ENCODE data around the gene PTGES. TPM values are rescaled to one million over a fixed set of nuclear protein-coding genes. Genes with fewer than 3 reads are reported as not detected.

Gene PTGES
- total and polyA plus RNA-seq, 10 of the 15 experiments (the other 5 are each of a cell fraction or from before 2014, with no cell fraction given) = 0.57 TPM; not detected in 9

DNA sequence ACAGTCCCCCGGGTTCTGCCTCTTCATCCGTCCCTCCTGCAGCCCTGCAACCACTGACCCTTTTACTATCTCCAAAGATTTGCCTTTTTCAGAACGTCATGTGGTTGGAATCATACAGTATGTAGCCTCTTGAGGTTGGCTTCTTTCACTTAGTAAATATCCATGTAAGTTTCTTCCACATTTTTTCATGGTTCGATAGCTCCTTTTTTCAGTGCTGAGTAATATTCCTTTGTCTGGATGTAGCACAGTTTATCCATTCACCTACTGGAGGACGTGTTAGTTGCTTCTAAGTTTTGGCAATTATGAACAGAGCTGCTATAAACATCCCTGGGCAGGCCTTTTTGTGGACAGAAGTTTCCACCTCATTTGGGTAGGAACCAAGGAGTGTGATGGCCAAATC lies 60.3 kb downstream of the PTGES start:
- ChIA-PET CTCF (no interaction called here), SMC1A (ENCODE audit: uncharacterized antibody, unreplicated experiment) (no interaction called here), RAD21 (ENCODE audit: unreplicated experiment) (no interaction called here), POLR2A (interaction anchor here (0.6 kb wide), 1 partner anchor 18 kb away, joined by 5 read pairs; no protein-coding TSS in a partner anchor)
- DNase-seq (ENCODE audit: low read depth, low spot score) (no peak), FAIRE-seq (no peak), ATAC-seq (no peak)
- Histone ChIP-seq H3K27ac (ENCODE audit: control insufficient read depth, insufficient read depth) (no peak overlapping the region), H4K20me1 (ENCODE audit: control insufficient read depth, insufficient read depth) (no peaks in the 10 kb centered on the region), H3K9ac (ENCODE audit: control insufficient read depth, insufficient read depth, low read length) (no peak overlapping the region), H2AFZ (ENCODE audit: control insufficient read depth, low read depth, low read length) (no peak overlapping the region), H3K27me3 (replicated peaks in 1 of 2; ENCODE audit: control insufficient read depth in 2 of 2, insufficient read depth in 2 of 2, low read length in 1 of 2) (peaks cover 0 to 7% of the 10 kb centered on the region in 2 experiments; a peak in 3 of 4 replicates), H3K4me1 (ENCODE audit: control insufficient read depth, insufficient read depth, low read length) (no peaks in the 10 kb centered on the region), H3K4me2 (ENCODE audit: control insufficient read depth, insufficient read depth) (no peak overlapping the region), H3K36me3 (ENCODE audit: control insufficient read depth in 2 of 2, insufficient read depth in 2 of 2, low read length in 1 of 2) (no peaks in the 10 kb centered on the region), H3K79me2 (ENCODE audit: control insufficient read depth, insufficient read depth, low read length) (no peaks in the 10 kb centered on the region), H3K4me3 (no peak overlapping the region), H3K9me3 (replicated peaks; ENCODE audit: control insufficient read depth, insufficient read depth, low read length) (no peaks in the 10 kb centered on the region)
- 51% methylated on average over 5 of the region's 5 CpGs for WGBS (ENCODE audit: insufficient coverage, insufficient replicate concordance, low lambda C conversion rate, missing lambda C conversion rate)
- intact Hi-C loops (cut with micrococcal nuclease; ENCODE audit: unreplicated experiment) (no loop called here), in situ Hi-C loops (cut with MboI) (no loop called here)
- BruUV-seq (replicated peaks) = no TSS peak
- TF ChIP-seq LARP7 (IDR thresholded peaks at IDR 0.05) (no peak), SKIL (IDR thresholded peaks at IDR 0.05; ENCODE audit: low read depth, poor library complexity, severe bottlenecking) (no peak), JUNB (IDR thresholded peaks at IDR 0.05) (no peak), NR2F1 (conservative IDR thresholded peaks at IDR 0.05) (no peak)
- TF ChIP-seq, protein P1, sequence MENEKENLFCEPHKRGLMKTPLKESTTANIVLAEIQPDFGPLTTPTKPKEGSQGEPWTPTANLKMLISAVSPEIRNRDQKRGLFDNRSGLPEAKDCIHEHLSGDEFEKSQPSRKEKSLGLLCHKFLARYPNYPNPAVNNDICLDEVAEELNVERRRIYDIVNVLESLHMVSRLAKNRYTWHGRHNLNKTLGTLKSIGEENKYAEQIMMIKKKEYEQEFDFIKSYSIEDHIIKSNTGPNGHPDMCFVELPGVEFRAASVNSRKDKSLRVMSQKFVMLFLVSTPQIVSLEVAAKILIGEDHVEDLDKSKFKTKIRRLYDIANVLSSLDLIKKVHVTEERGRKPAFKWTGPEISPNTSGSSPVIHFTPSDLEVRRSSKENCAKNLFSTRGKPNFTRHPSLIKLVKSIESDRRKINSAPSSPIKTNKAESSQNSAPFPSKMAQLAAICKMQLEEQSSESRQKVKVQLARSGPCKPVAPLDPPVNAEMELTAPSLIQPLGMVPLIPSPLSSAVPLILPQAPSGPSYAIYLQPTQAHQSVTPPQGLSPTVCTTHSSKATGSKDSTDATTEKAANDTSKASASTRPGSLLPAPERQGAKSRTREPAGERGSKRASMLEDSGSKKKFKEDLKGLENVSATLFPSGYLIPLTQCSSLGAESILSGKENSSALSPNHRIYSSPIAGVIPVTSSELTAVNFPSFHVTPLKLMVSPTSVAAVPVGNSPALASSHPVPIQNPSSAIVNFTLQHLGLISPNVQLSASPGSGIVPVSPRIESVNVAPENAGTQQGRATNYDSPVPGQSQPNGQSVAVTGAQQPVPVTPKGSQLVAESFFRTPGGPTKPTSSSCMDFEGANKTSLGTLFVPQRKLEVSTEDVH (IDR thresholded peaks at IDR 0.05; ENCODE audit: low read depth, partially characterized antibody) = no peak

Other genes starting within 250 kb of the PTGES start
Only the 7 nearest of the 8 such genes appear.
- 31.9 and 37.9 TPM in 2 replicates for gene NTMT1, start 126.9 kb downstream of the PTGES start, total RNA-seq (2014; rRNA removed)
- gene NTMT1, start 126.9 kb downstream of the PTGES start, total RNA-seq (2014; rRNA removed; fragmentation: Illumina TruSeq; extraction: Trizol) = 25.2 and 26.3 TPM in 2 replicates
- 37.7 and 40.7 TPM in 2 replicates for gene NTMT1, start 126.9 kb downstream of the PTGES start, total RNA-seq (2021)
- gene NTMT1, start 126.9 kb downstream of the PTGES start, polyA plus RNA-seq (2011; rRNA removed) = 26.9 and 47.1 TPM in 2 replicates
- 19.6 and 27.7 TPM in 2 replicates for gene NTMT1, start 126.9 kb downstream of the PTGES start, polyA plus RNA-seq (2014; fragmentation: Illumina TruSeq; extraction: Trizol)
- 10 to 100 TPM; 12.8 to 18.3 TPM for gene NTMT1, start 126.9 kb downstream of the PTGES start, polyA plus RNA-seq (2014; fragmentation: Nextera tagmentation; extraction: Ambion mirVana)
- 47.6 and 54.2 TPM in 2 replicates for gene NTMT1, start 126.9 kb downstream of the PTGES start, polyA plus RNA-seq (2014; rRNA removed)
- 10 to 100 TPM; 78.3 to 85.4 TPM for gene NTMT1, start 126.9 kb downstream of the PTGES start, polyA plus RNA-seq (2016; fragmentation: Nextera tagmentation; extraction: Ambion mirVana)
- 11.1 and 11.4 TPM in 2 replicates for gene ASB6, start 110.9 kb downstream of the PTGES start, total RNA-seq (2014; rRNA removed)
- 4.7 and 5.2 TPM in 2 replicates for gene ASB6, start 110.9 kb downstream of the PTGES start, total RNA-seq (2014; rRNA removed; fragmentation: Illumina TruSeq; extraction: Trizol)
- 15.1 and 15.2 TPM in 2 replicates for gene ASB6, start 110.9 kb downstream of the PTGES start, total RNA-seq (2021)
- 3.7 and 7.9 TPM in 2 replicates for gene ASB6, start 110.9 kb downstream of the PTGES start, polyA plus RNA-seq (2011; rRNA removed)
- gene ASB6, start 110.9 kb downstream of the PTGES start, polyA plus RNA-seq (2014; fragmentation: Illumina TruSeq; extraction: Trizol) = 3.6 and 8.3 TPM in 2 replicates
- gene ASB6, start 110.9 kb downstream of the PTGES start, polyA plus RNA-seq (2014; fragmentation: Nextera tagmentation; extraction: Ambion mirVana) = 1 to 10 TPM in 1 of 2 experiments, under 1 TPM in 1; 0.80 to 1.1 TPM
- 15.8 and 16.3 TPM in 2 replicates for gene ASB6, start 110.9 kb downstream of the PTGES start, polyA plus RNA-seq (2014; rRNA removed)
- 10 to 100 TPM; 15.8 to 18.2 TPM for gene ASB6, start 110.9 kb downstream of the PTGES start, polyA plus RNA-seq (2016; fragmentation: Nextera tagmentation; extraction: Ambion mirVana)
- gene PRRX2, start 87.4 kb downstream of the PTGES start, total RNA-seq (2014; rRNA removed) = not detected in 2 replicates
- gene PRRX2, start 87.4 kb downstream of the PTGES start, total RNA-seq (2014; rRNA removed; fragmentation: Illumina TruSeq; extraction: Trizol) = not detected in 2 replicates
- gene PRRX2, start 87.4 kb downstream of the PTGES start, total RNA-seq (2021) = not detected in 2 replicates
- not detected in 2 replicates for gene PRRX2, start 87.4 kb downstream of the PTGES start, polyA plus RNA-seq (2011; rRNA removed)
- gene PRRX2, start 87.4 kb downstream of the PTGES start, polyA plus RNA-seq (2014; fragmentation: Illumina TruSeq; extraction: Trizol) = not detected in 2 replicates
- gene PRRX2, start 87.4 kb downstream of the PTGES start, polyA plus RNA-seq (2014; fragmentation: Nextera tagmentation; extraction: Ambion mirVana) = not detected
- not detected in 2 replicates for gene PRRX2, start 87.4 kb downstream of the PTGES start, polyA plus RNA-seq (2014; rRNA removed)
- gene PRRX2, start 87.4 kb downstream of the PTGES start, polyA plus RNA-seq (2016; fragmentation: Nextera tagmentation; extraction: Ambion mirVana) = not detected
- gene TOR1B, start 50.1 kb upstream of the PTGES start, total RNA-seq (2014; rRNA removed) = 10.7 and 12.3 TPM in 2 replicates
- gene TOR1B, start 50.1 kb upstream of the PTGES start, total RNA-seq (2014; rRNA removed; fragmentation: Illumina TruSeq; extraction: Trizol) = 9.3 and 10.3 TPM in 2 replicates
- 11.3 and 11.6 TPM in 2 replicates for gene TOR1B, start 50.1 kb upstream of the PTGES start, total RNA-seq (2021)
- 17.5 and 18.8 TPM in 2 replicates for gene TOR1B, start 50.1 kb upstream of the PTGES start, polyA plus RNA-seq (2011; rRNA removed)
- 8.8 and 10.6 TPM in 2 replicates for gene TOR1B, start 50.1 kb upstream of the PTGES start, polyA plus RNA-seq (2014; fragmentation: Illumina TruSeq; extraction: Trizol)
- 1 to 10 TPM; 1.8 to 2.4 TPM for gene TOR1B, start 50.1 kb upstream of the PTGES start, polyA plus RNA-seq (2014; fragmentation: Nextera tagmentation; extraction: Ambion mirVana)
- 10.6 and 11.7 TPM in 2 replicates for gene TOR1B, start 50.1 kb upstream of the PTGES start, polyA plus RNA-seq (2014; rRNA removed)
- gene TOR1B, start 50.1 kb upstream of the PTGES start, polyA plus RNA-seq (2016; fragmentation: Nextera tagmentation; extraction: Ambion mirVana) = 1 to 10 TPM; 6.3 to 7.3 TPM
- 27.4 and 28.1 TPM in 2 replicates for gene TOR1A, start 71.1 kb upstream of the PTGES start, total RNA-seq (2014; rRNA removed)
- gene TOR1A, start 71.1 kb upstream of the PTGES start, total RNA-seq (2014; rRNA removed; fragmentation: Illumina TruSeq; extraction: Trizol) = 28.9 and 29.1 TPM in 2 replicates
- 31.1 and 34.0 TPM in 2 replicates for gene TOR1A, start 71.1 kb upstream of the PTGES start, total RNA-seq (2021)
- gene TOR1A, start 71.1 kb upstream of the PTGES start, polyA plus RNA-seq (2011; rRNA removed) = 44.7 and 45.4 TPM in 2 replicates
- gene TOR1A, start 71.1 kb upstream of the PTGES start, polyA plus RNA-seq (2014; fragmentation: Illumina TruSeq; extraction: Trizol) = 37.4 and 43.1 TPM in 2 replicates
- gene TOR1A, start 71.1 kb upstream of the PTGES start, polyA plus RNA-seq (2014; fragmentation: Nextera tagmentation; extraction: Ambion mirVana) = 1 to 10 TPM; 3.2 to 8.0 TPM
- gene TOR1A, start 71.1 kb upstream of the PTGES start, polyA plus RNA-seq (2014; rRNA removed) = 43.3 and 45.3 TPM in 2 replicates
- gene TOR1A, start 71.1 kb upstream of the PTGES start, polyA plus RNA-seq (2016; fragmentation: Nextera tagmentation; extraction: Ambion mirVana) = 10 to 100 TPM; 60.7 to 60.8 TPM
- 32.6 and 36.7 TPM in 2 replicates for gene C9orf78, start 82.2 kb upstream of the PTGES start, total RNA-seq (2014; rRNA removed)
- gene C9orf78, start 82.2 kb upstream of the PTGES start, total RNA-seq (2014; rRNA removed; fragmentation: Illumina TruSeq; extraction: Trizol) = 46.2 and 54.6 TPM in 2 replicates
- gene C9orf78, start 82.2 kb upstream of the PTGES start, total RNA-seq (2021) = 18.9 and 23.0 TPM in 2 replicates
- 41.8 and 60.7 TPM in 2 replicates for gene C9orf78, start 82.2 kb upstream of the PTGES start, polyA plus RNA-seq (2011; rRNA removed)
- 52.4 and 53.3 TPM in 2 replicates for gene C9orf78, start 82.2 kb upstream of the PTGES start, polyA plus RNA-seq (2014; fragmentation: Illumina TruSeq; extraction: Trizol)
- 10 to 100 TPM; 28.6 to 60.9 TPM for gene C9orf78, start 82.2 kb upstream of the PTGES start, polyA plus RNA-seq (2014; fragmentation: Nextera tagmentation; extraction: Ambion mirVana)
- gene C9orf78, start 82.2 kb upstream of the PTGES start, polyA plus RNA-seq (2014; rRNA removed) = 37.5 and 40.0 TPM in 2 replicates
- gene C9orf78, start 82.2 kb upstream of the PTGES start, polyA plus RNA-seq (2016; fragmentation: Nextera tagmentation; extraction: Ambion mirVana) = 10 to 100 TPM; 56.9 to 59.0 TPM
- 10.7 and 14.4 TPM in 2 replicates for gene USP20, start 82.4 kb upstream of the PTGES start, total RNA-seq (2014; rRNA removed)
- gene USP20, start 82.4 kb upstream of the PTGES start, total RNA-seq (2014; rRNA removed; fragmentation: Illumina TruSeq; extraction: Trizol) = 6.4 and 7.6 TPM in 2 replicates
- 23.0 and 23.3 TPM in 2 replicates for gene USP20, start 82.4 kb upstream of the PTGES start, total RNA-seq (2021)
- gene USP20, start 82.4 kb upstream of the PTGES start, polyA plus RNA-seq (2011; rRNA removed) = 4.0 and 7.5 TPM in 2 replicates
- 2.6 and 6.1 TPM in 2 replicates for gene USP20, start 82.4 kb upstream of the PTGES start, polyA plus RNA-seq (2014; fragmentation: Illumina TruSeq; extraction: Trizol)
- gene USP20, start 82.4 kb upstream of the PTGES start, polyA plus RNA-seq (2014; fragmentation: Nextera tagmentation; extraction: Ambion mirVana) = 1 to 10 TPM in 1 of 2 experiments, under 1 TPM in 1; 0.66 to 1.1 TPM
- gene USP20, start 82.4 kb upstream of the PTGES start, polyA plus RNA-seq (2014; rRNA removed) = 15.8 and 23.0 TPM in 2 replicates
- gene USP20, start 82.4 kb upstream of the PTGES start, polyA plus RNA-seq (2016; fragmentation: Nextera tagmentation; extraction: Ambion mirVana) = 10 to 100 TPM; 22.3 to 22.9 TPM

Measured in GM12878 (cell line).